Stimulated activated CD8-positive, alpha-beta memory T cell treated with anti-CD3 and anti-CD28 coated beads, Interleukin-15, amount 100 ng/mL, for 48 hours (primary cell): ENCODE results near the gene FAM181A.

Experiments used
- DNase-seq, 2 donors: peaks; one replicate each; pipeline ENCODE4 v3.0.0-alpha.2; 2020; ENCODE audit warnings: low read depth in 2 of 2

FAM181A gene

GRCh38 chr14:93978735-93979134 is 51.6 kb downstream of the FAM181A start:
- DNase-seq, result no peak
